LNCAP (cell line): ENCODE measurements around the gene SHBG.

ENCODE experiments used
- TF ChIP-seq, protein P1 (sequence below): fragments of 450-650 bp; IDR thresholded peaks from 2 replicates; pipeline ENCODE4 v1.5.1; 2017; ENCODE audit warnings: mild to moderate bottlenecking

The SHBG gene

DNA sequence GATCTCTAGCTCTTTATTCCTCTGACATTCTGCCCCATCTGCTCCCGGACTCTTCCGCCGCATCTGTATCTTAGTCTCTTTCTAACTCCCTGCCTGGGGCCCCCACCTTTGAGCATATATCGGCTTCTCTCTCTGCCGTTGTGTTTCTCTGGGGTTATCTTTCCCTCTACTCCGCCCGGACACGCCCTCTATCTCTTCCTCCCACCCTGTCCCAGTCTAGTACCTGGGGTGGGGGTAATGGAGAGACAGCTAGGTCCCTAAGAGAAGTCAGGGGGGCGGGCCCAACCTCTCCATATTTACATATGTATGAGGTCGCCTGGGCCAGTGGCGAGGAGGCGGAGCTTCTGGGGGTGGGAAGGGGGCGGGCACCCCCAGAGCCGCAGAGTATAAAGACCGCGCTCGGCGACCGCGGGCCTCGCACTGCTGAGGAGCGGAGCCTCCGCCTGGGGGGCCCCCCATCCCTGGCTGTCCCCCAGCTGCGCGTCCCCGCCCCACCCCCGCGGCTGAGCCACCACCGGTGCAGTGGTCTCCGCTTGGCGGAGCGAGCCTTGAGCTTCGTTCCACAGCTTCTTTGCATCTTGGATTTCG lies 20.7 kb downstream of the SHBG start, which contains the start of gene ATP1B2:
Gene ATP1B2, plus strand, starts transcription at position 418 of the 588 bp plus-strand sequence. CDS start 593 bp downstream, outside the sequence.
- TF ChIP-seq, protein P1, sequence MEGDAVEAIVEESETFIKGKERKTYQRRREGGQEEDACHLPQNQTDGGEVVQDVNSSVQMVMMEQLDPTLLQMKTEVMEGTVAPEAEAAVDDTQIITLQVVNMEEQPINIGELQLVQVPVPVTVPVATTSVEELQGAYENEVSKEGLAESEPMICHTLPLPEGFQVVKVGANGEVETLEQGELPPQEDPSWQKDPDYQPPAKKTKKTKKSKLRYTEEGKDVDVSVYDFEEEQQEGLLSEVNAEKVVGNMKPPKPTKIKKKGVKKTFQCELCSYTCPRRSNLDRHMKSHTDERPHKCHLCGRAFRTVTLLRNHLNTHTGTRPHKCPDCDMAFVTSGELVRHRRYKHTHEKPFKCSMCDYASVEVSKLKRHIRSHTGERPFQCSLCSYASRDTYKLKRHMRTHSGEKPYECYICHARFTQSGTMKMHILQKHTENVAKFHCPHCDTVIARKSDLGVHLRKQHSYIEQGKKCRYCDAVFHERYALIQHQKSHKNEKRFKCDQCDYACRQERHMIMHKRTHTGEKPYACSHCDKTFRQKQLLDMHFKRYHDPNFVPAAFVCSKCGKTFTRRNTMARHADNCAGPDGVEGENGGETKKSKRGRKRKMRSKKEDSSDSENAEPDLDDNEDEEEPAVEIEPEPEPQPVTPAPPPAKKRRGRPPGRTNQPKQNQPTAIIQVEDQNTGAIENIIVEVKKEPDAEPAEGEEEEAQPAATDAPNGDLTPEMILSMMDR = no peak

DNA sequence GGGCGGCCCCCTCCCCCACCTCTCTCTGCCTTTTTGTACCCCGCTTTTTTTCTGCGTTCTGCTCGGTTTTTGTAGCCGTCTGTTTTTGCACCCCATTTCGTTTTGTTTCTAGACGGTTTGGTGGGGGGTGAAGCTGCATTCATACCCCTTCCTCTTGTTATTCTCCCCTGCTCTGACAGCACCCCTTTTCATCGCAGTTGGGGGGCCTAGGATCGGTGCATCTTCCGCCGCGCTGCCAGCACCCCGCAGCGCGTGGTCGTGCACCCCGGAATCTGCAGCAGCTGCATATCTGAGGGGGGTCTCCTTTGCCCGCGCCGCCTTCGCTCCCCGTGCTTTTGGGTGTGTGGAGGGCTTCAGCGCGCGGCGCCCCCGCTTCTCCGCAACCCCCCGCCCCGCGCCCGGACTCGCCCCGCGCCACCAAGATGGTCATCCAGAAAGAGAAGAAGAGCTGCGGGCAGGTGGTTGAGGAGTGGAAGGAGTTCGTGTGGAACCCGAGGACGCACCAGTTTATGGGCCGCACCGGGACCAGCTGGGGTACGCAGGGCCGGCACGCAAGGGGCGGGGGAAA lies 21.2 kb downstream of the SHBG start:
- TF ChIP-seq, protein P1 = no peak

DNA sequence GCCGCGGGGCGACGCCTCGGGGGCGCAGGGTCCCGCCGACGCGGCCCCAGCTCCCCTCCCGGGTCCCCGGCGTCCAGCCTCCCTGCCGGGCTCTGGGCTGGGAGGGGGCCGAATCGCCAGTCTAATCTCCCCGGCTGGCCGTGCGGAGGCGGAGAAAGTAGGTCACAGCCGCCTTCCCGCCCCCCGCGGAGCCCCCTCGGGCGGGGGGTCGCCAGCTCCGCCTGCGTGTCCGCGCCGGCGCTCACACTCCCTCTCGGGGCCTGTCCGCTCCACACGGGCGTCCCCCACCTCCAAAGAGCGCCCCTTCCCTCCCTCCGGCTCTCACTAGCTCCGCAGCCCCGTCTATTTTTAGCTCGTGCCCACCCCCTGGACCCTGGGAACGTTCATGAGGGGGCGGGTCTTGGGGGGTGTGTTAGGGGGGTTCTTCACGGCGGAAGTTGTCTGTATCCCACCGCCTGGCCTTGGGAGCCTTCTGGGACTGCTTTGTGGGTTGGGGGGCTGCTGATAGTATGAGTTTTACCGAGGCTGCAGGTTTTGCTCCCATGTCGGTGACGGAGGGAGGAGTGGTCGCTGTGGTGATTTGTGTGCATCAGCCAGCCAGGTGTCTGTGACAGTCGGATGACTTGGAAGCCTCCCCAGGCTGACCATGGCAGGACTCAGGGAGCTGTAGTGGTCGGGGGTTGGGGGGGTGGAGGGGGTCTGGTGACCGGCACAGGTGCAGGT lies 21.9 kb downstream of the SHBG start:
- TF ChIP-seq, protein P1 = no peak

DNA sequence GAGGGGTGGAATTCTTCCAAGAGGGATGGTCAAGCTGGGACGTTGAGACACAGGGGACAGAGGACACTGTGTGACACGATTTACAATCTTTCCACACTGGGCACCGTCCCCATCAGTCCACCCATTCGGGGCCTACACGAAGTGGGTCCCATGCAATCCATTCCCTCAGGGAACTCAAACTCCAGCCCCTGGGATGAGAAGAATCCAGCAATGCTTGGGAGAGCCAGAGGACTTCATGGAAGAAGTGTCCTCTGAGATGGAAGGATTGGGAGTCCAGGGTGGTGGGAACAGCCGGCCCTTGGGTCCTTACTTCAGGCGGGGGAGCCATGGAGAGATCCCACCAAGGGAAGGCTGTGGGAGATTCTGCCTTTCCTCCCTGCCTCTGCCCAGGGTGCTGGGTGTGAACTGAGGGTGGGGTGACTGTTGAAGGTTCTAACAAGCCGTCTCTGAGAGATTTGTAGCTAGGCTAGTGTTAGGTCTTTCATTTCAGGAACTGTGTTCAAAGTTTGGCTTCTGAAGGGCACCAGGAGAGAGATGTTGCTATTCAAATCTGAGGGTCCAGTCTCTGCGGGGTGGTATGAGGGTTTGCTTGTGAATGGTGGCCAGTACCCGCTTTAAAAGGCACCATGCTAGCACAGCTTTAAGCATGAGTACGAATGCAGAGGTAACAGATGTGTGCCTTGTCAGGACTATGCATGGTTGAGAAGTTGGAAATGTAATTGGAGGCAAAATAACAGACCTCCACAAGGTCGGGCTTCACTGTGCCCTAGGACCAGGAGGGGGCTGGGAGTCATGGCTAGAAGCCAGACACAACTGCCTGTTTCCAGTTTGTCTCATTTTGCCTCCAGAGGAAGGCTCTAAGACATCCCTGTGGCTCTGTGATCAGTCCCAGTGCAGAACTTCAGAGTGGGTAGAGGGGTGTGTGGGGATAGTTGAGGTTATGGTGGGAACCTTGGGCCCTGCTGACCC lies 22.7 kb downstream of the SHBG start:
- TF ChIP-seq, protein P1 = no peak

DNA sequence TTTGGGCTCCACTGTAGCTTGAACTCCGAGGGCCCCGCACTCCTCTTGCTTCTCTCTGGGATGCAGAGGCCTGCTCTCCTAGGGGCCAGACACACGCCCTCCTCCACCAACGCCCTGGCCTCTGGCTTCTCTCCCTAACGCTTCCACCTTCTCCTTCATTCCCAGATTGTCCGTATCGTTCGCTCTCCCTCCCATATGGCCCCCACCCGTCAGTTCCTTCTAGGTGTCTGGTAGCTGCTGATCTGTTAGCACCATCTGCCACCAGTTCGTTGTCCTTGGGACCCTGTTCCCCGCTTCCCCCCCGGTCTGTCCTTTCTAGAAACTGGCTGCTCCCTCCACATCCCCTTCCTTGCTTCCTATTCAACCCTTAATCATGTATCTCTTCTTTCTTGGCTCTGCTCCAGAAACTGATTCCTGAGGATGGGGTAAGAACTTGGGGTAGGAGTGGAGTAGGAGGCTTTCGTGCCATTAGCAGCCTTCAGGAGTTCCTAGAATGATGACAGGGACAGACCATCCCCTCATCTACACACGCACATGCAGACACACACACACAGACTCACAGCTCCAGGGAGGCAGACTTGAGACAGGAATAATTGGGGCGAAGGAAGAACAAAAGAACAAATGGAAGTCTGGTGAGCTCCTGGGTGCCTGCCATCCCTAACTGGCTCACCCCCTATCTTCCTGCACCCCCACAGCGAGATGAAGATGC lies 25.1 kb downstream of the SHBG start:
- TF ChIP-seq, protein P1 = no peak

DNA sequence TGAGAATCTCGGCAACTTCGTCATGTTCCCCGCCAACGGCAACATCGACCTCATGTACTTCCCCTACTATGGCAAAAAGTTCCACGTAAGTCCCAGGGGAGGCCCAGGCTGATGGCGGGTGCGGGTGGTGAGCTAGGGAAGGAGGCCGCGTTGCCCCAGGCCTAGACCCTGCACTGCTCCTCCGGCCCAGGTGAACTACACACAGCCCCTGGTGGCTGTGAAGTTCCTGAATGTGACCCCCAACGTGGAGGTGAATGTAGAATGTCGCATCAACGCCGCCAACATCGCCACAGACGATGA lies 25.6 kb downstream of the SHBG start:
- TF ChIP-seq, protein P1 = no peak
